GM15510 (cell line): Measurements from ENCODE around the gene RMND1.
A peak's percentile ranks its signal among the peaks of the same experiment; 100 is the strongest.

Source experiments
- POLR2A ChIP-seq: IDR thresholded peaks from 3 replicates; pipeline ENCODE4 v1.6.1; 2011; ENCODE audit warnings: borderline replicate concordance; ENCODE audit not compliant: insufficient read length; ENCODE audit errors: extremely low read depth

The RMND1 gene, protein sequence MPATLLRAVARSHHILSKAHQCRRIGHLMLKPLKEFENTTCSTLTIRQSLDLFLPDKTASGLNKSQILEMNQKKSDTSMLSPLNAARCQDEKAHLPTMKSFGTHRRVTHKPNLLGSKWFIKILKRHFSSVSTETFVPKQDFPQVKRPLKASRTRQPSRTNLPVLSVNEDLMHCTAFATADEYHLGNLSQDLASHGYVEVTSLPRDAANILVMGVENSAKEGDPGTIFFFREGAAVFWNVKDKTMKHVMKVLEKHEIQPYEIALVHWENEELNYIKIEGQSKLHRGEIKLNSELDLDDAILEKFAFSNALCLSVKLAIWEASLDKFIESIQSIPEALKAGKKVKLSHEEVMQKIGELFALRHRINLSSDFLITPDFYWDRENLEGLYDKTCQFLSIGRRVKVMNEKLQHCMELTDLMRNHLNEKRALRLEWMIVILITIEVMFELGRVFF

DNA sequence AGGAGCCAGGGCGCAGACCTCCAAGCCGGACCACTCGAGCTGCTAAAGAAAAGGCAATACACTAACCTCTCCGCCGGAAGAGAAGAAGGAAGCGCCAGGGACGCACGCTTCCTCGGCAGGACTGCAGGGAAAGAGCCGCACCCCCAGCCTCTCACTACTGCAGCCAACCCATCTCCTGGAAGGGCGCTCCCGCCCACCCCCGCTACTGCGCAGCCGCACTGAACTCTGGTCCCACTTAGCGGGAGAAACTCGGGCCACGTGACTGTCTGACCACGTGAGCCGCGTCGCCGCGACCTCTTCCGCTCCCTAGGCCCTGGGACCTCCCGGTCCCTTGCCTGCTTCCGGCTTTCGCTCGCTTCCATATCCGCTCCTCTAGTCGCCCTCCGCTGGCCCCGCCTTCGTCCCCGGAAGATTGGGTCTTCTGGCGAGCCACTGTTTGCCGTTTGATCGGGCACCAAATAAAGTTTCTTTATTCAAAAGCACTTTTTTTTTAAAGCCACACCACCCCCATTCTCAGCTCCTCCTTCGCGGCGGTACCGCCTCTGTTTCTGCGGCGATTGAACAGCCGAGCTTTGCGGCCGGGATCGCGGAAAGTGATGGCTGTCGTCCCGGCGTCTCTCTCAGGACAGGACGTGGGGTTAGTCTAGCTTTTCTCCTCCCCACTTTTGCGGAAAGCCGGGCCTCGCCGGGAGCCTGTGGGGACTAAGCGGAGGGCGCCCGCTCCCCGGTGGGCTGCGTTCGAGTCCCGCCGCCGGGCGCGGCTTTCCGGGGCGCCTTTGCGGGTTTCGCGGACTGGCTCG lies at the start of gene RMND1:
Gene RMND1, minus strand, starts transcription at position 177 of the 800 bp plus-strand sequence. CDS start 6,315 bp downstream, outside the sequence.
- peak; percentile 59 for TF ChIP-seq POLR2A

DNA sequence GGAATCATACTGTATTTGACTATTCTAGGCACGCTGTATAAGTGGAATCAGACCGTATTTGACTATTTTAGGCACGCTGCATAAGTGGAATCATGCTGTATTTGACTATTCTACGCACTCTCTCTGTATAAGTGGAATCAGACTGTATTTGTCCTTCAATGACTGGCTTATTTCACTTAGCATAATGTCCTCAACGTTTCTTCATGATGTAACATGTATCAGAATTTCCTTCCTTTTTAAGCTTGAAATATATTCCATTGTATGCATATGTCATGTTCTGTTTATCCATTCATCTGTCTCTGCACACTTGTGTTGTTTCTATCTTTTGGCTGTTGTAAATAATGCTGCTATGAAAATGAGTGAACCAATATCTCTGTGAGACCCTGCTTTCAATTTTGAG lies 47.6 kb upstream of the RMND1 start:
- no peak for TF ChIP-seq POLR2A

DNA sequence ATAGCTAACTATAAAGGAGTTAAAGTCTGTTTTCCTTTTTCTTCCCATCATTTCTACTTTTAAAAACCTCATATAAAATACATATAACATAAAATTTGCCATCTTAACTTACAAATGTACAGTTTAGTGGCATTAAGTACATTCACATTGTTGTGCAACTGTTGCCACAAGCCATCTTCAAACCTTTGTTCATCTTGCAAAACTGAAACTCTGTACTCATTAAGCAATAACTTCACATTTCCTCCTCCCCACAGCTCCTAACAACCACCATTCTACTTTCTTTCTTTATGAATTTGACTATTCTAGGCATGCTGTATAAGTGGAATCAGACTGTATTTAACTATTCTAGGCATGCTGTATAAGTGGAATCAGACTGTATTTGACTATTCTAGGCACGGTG lies 46.4 kb upstream of the RMND1 start:
- TF ChIP-seq POLR2A = no peak

DNA sequence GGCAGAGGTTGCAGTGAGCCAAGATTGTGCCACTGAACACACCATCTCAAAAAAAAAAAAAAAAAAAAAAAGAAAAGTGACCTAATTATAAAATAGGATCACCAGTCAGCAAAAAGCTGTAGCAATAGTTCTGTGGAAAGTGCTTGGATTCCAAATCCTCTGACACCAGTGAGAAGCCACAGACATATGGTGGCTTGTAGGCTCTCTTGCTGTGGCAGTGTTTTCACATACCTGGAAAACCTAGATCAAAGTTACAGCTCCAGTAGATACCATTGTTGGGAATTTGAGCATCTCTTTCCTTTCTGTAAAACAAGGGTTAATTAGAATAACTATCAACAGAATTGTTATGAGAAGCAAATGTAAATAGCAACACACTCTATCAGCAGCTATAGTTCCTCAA lies 46.0 kb upstream of the RMND1 start:
- TF ChIP-seq POLR2A = no peak

DNA sequence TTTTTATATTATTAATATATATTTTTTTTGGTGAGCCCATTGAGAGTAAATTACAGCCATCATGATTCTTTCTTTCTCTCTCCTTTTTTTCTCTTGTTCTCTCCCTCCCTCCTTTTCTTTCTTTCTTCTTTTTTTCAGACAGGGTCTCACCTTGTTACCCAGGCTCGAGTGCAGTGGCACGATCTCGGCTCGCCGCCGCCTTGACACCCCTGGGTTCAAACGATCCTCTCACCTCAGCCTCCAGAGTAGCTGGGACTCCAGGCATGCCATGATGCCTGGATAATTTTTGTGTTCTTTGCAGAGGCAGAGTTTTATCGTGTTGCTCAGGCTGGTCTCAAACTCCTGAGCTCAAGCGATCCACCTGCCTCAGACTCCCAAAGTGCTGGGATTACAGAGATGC lies 43.5 kb upstream of the RMND1 start:
- TF ChIP-seq POLR2A = no peak

DNA sequence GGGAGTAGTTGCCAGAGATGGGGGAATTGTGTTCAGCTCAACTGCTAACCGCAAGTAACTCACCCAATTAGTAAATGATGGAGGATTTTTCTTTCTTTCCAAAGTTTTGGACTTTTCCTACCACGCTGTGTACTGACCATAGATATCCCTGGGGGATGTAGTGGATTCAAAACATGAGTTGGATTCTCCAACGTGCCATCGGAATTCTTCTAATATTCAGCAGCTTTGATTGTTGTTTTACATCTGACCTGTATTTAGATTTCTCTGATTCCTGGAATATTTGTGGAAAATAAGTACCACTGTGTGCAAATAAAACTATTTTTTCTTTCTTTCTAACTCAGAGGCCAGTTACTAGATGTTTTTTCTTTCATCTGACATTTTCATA lies 43.0 kb upstream of the RMND1 start:
- TF ChIP-seq POLR2A = no peak

DNA sequence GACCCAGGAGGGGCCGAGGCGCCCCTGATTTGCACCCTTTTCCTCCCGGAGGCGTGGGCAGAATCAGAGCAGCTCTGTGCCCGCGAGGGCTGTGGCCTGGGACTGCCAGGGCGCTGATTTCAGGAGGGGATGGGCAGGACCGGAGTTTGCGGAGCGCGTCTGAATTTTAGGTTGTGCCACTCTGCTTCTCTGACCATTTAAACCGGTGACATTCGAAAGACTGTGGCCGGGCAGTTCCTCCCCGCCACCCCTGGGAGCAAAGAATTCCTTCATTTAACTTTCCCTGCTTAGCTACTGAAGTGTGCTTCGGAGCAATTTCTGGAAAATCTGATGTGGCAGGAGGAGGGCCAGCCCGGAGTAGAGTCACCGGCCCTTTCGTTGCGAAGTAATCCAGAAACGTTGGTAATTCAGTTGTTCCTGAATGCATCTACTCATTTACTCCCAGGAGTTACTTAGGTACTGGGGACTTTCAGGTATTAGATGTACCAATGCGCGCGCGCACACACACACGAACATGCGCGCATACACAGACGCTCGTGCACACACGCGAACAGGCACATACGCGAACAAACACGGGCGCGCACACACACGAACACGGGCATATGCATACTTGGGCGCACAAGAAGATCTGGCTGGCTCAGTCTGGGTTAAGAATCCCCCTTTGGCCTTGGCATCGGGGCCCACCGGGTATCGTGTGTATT lies 42.5 kb upstream of the RMND1 start:
- TF ChIP-seq POLR2A = no peak

DNA sequence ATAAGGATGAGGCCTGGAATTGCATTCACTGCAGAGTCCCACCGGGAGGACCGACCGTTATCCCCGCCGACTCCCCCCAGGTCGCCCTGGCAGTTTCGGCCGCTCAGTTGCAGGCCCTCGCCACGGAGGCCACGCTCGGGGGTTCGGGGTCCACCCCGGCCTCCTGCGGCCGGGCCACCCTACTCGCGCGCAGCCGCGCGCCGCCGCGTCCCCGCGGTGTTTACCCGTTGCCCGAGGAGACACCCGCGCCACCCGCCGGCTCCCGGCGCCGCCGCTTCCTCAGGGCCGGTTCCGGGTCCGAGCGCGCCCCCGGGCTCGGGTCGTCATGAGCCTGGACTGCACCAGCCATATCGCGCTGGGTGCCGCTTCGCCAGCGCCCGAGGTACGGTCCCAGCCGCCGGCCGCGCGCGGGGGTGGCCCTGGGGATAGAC lies 41.9 kb upstream of the RMND1 start, which contains the start of gene CCDC170:
Gene CCDC170, plus strand, starts transcription at position 214 of the 431 bp plus-strand sequence. Its CDS starts 112 bp downstream, at position 326.
- TF ChIP-seq POLR2A = no peak

DNA sequence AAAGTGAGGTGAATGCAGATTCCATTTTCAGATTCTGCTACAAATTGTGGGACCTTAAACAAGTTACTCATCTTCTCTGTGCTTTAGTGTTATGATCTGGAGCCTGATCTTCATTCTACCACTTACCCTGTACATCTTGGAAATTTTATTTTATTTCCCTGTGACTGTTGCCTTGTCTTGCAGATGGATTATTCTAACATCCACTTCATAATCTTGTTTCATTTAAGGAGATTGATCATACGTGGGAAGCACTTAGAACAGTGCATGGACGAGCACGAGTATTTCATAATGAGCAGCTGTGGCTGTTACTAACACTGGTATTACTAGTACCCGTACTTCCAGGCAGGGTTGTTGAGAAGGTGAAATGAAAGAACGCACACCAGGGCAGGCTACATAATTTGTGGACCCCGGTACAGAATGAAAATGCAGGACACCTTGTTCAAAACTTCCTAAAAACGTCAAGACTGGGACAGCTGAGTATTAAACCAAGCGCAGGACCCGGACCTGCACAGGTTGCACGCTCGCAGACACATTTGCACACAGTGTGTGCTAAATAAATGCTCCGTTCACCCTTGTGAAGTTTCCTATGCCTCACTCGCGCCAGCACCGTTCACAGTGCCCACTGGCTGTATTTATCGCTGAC lies 41.4 kb upstream of the RMND1 start:
- TF ChIP-seq POLR2A = no peak

DNA sequence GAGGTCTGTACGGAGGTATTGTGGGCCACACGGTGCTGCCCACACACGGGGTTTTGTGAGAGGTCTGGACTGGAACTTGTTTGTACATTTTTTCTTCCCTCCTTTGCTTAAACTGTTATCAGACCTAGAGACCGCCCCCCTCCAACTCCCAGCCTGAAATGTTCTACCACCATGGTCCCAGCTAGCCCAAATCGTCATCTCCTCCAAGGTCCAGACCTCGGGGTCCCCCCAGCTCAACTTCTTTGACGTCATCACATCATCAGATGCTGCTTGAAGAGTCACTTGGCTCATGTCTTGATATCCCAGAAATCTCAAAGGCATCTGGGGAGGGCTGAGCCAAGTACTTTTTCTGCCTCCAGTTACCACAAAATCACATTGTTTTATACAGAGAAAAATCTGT lies 39.1 kb upstream of the RMND1 start:
- TF ChIP-seq POLR2A = no peak

DNA sequence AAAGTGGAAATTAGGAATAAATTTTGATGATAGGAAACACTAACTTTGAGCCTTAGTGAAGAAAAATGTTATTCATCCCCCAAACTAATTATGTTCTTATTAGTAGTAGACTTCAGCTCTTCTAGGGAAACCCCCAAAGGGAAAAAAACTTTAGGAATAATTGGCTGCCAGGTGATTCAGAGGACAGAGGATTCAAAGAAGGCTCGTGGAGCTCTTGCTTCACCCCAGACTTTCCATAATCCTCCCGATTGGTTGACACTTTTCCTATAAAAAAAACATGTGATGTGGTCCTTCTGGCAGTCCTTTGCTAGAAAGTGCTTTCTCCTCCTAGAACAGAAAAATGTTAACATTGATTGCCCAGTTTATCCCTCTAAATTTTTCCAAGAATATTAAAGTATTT lies 36.3 kb upstream of the RMND1 start:
- no peak for TF ChIP-seq POLR2A

DNA sequence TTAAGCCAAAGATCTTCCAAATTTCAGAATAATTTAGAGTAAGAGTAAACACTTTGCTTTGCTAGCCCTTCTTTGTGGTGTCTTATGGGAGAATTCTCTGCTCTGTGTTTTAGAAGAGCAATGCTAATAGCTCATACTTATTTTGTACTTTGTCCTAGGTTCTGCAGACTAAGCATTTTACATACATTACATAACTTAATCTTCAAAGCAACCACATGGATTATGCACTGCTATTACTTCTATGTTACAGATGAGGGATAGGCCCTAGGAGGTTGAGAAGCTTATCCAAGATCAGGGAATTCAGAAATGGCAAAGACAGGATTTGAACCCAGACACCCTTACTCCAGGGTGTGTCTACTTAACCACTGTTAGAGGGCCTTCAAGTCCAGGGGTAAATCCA lies 32.1 kb upstream of the RMND1 start:
- TF ChIP-seq POLR2A = no peak

DNA sequence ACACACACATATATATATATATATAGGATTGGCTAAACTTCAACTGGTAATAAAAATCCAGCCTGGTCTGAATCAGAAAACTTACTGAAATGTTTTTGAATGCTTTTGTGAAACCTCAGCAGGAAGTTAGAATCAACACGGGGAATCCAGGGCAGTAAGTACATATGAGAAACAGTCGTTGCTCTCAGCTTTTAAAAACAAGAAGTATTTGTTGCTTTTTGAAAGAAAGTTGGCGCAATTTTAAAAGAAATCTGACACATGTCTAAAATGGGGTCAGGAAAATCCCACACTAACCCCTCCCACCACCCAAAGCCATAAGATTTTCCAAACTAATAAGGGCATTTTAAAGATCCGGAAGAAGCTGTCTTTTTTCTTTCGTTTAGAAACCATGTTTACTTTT lies 30.4 kb upstream of the RMND1 start:
- no peak for TF ChIP-seq POLR2A

DNA sequence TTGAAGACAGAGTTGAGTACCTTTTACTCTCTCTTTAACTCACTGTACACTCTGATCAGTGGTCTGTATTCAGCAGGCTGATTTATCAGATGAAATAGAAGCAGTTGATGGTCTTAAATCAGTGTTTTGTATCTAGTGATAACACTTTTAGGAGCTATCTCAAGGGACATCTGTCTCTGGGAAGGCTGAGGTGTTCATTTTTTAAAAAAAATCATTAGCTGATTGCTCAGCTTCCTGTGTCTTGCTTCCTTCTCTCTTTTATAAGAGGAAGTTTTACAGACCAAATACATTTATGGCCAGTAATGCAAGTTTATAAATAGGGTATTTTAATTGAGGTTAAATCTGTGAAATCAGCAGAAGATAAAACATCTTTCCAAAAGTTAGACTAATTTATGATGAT lies 29.9 kb upstream of the RMND1 start:
- no peak for TF ChIP-seq POLR2A

DNA sequence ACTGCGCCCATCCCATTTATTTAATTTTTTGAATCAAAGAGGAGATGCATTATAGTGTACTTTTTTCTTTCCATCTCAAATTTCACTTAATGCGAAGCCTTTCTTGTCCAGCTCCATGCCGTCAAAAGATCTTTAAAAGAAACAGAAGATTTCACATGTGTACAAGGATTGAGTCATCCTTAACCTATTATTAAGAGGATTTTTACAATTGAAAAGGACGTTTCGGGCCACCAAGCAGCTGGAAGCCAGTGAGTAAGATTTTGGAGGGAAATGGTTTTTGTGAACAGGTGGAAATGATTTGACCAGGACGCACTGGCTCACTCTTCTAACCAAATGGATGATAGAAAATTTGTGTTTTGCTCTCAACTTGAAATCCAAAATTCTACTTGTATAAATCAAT lies 26.7 kb upstream of the RMND1 start:
- TF ChIP-seq POLR2A = no peak

DNA sequence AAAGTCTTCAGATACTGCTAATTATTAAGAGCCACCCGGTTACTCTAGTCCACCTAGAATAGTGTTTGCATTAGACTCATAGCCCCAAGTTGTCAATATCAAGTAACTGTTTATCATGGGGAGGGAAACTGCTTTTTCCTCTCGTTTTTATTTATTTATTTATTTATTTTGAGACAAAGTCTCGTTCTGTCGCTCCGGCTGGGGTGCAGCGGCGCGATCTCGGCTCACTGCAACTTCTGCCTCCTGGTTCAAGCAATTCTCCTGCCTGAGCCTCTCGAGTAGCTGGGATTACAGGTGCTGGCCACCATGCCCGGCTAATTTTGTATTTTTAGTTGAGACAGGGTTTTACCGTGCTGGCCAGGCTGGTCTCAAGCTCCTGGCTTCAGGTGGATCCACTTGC lies 25.8 kb upstream of the RMND1 start:
- no peak for TF ChIP-seq POLR2A
